NT2/D1 (cell line): ENCODE data around the gene TMEM182.

Source experiments
- DNase-seq: peaks from one replicate; pipeline ENCODE4 v3.0.0-alpha.2; 2011; ENCODE audit warnings: low read depth, low spot score
- H3K27me3 ChIP-seq: 2 replicates; pipeline ENCODE4 v1.6.0; 2011; ENCODE audit warnings: mild to moderate bottlenecking; ENCODE audit not compliant: insufficient read length, insufficient read depth
- H3K36me3 ChIP-seq: 2 replicates; pipeline ENCODE4 v1.6.1; 2011; ENCODE audit warnings: mild to moderate bottlenecking, low read length, mixed read lengths; ENCODE audit not compliant: insufficient read depth, insufficient read length
- H3K4me1 ChIP-seq: 2 replicates; pipeline ENCODE4 v1.5.1; 2011; ENCODE audit not compliant: insufficient read depth, insufficient read length
- H3K4me3 ChIP-seq: 2 replicates; pipeline ENCODE4 v1.5.1; 2011; ENCODE audit warnings: low read depth; ENCODE audit not compliant: insufficient read length
- H3K9ac ChIP-seq: 2 replicates; pipeline ENCODE4 v1.6.0; 2011; ENCODE audit warnings: low read depth; ENCODE audit not compliant: insufficient read length
- H3K9me3 ChIP-seq: 2 replicates; pipeline ENCODE4 v1.5.1; 2011; ENCODE audit warnings: mild to moderate bottlenecking, low read length; ENCODE audit not compliant: insufficient read depth
- SUZ12 ChIP-seq: IDR thresholded peaks from 2 replicates; pipeline ENCODE4 v1.6.1; 2011; ENCODE audit not compliant: insufficient read length, insufficient read depth; ENCODE audit errors: extremely low read depth
- YY1 ChIP-seq: IDR thresholded peaks from 2 replicates; pipeline ENCODE4 v1.6.1; 2011; ENCODE audit not compliant: insufficient read length, insufficient read depth
- ZNF274 ChIP-seq: IDR thresholded peaks from 2 replicates; pipeline ENCODE4 v1.6.1; 2011; ENCODE audit warnings: mild to moderate bottlenecking, low read depth, low read length

TMEM182 gene

GRCh38 chr2:102753563-102754159 is 8.2 kb upstream of the TMEM182 start:
- TF ChIP-seq ZNF274: no peak
- no peak for TF ChIP-seq SUZ12
- no peak for TF ChIP-seq YY1
- H3K36me3 ChIP-seq: no peaks in the 10 kb centered on the region
- H3K9me3 ChIP-seq: no peaks in the 10 kb centered on the region
- no peak overlapping the region for H3K9ac ChIP-seq
- no peaks in the 10 kb centered on the region for H3K4me1 ChIP-seq
- no peak for DNase-seq
- H3K27me3 ChIP-seq: no peaks in the 10 kb centered on the region
- H3K4me3 ChIP-seq: no peak overlapping the region

GRCh38 chr2:102754456-102755145 is 7.2 kb upstream of the TMEM182 start:
- Histone ChIP-seq H3K9me3 (no peaks in the 10 kb centered on the region), H3K36me3 (no peaks in the 10 kb centered on the region), H3K9ac (no peak overlapping the region), H3K4me3 (no peak overlapping the region), H3K4me1 (no peaks in the 10 kb centered on the region), H3K27me3 (no peaks in the 10 kb centered on the region)
- TF ChIP-seq SUZ12: no peak
- TF ChIP-seq ZNF274: no peak
- TF ChIP-seq YY1: no peak
- DNase-seq: no peak

DNA sequence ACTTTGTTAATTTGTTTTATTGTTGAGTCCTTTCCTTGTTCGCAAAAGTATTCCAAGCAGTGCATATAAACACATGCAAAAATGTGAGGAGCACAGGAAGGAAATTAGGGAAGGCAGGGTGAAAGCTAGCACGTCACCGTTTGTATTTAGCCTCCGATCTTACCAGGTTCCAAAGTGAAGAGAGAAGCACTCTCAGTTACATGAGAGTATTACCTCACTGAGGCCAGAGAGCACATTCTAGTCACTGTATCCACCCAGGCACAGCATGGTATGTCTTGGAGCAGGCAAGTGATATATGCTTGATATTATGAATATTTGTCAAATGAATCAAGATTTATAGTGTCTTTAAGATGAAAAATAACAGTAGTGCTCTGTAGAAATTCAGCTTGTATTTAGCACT is 6.5 kb upstream of the TMEM182 start:
- DNase-seq: no peak
- no peaks in the 10 kb centered on the region for H3K36me3 ChIP-seq
- no peak overlapping the region for H3K4me3 ChIP-seq
- no peaks in the 10 kb centered on the region for H3K27me3 ChIP-seq
- H3K9ac ChIP-seq: no peak overlapping the region
- H3K9me3 ChIP-seq: no peaks in the 10 kb centered on the region
- no peak for TF ChIP-seq SUZ12
- no peak for TF ChIP-seq YY1
- TF ChIP-seq ZNF274: no peak
- no peaks in the 10 kb centered on the region for H3K4me1 ChIP-seq

DNA sequence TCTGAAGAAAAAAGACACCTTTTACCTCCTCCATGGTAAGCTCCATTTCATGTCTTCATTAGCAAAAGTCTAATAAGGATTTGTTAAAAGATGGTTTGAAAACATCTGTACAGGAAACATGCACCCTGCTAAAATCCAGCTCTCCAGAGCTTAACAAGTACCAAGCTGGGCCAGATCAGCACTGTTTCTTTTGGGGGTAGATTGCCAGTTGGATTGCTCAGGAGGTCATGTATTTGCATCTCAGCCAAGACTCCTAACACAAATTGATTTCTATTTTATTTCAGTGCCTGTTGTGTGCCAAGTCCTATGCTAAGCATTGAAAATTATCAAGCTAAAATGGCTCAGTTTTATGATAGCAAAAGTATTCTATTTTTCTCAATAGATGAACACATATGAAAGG is 3.4 kb upstream of the TMEM182 start:
- H3K9me3 ChIP-seq: no peaks in the 10 kb centered on the region
- no peak for DNase-seq
- no peak overlapping the region for H3K9ac ChIP-seq
- no peaks in the 10 kb centered on the region for H3K4me1 ChIP-seq
- H3K36me3 ChIP-seq: no peaks in the 10 kb centered on the region
- H3K4me3 ChIP-seq: no peak overlapping the region
- H3K27me3 ChIP-seq: no peaks in the 10 kb centered on the region
- TF ChIP-seq YY1: no peak
- no peak for TF ChIP-seq SUZ12
- TF ChIP-seq ZNF274: no peak

DNA sequence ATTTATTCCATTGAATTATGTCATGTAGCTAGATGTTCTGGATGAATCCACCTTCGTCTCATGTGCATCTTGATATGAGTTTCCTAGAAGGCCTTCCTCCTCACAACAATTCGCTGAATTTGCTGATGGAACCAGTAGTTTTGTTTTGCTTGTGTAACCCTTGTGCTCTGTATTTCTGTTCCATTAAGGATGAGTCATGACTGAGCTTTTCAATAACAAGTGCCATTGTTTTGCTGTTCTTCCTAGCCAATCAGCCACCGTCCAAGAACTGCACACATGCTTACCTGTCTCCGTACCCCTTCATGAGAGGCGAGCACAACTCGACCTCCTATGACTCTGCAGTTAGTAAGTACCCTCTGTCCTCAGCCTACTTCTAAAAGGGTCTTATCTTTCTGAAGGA is 2.3 kb downstream of the TMEM182 start:
- Histone ChIP-seq H3K36me3 (peaks cover 6% of the 10 kb centered on the region), H3K4me1 (no peaks in the 10 kb centered on the region), H3K9me3 (no peaks in the 10 kb centered on the region), H3K4me3 (no peak overlapping the region), H3K27me3 (no peaks in the 10 kb centered on the region), H3K9ac (no peak overlapping the region)
- DNase-seq: no peak
- TF ChIP-seq SUZ12 (no peak), YY1 (no peak), ZNF274 (no peak)

DNA sequence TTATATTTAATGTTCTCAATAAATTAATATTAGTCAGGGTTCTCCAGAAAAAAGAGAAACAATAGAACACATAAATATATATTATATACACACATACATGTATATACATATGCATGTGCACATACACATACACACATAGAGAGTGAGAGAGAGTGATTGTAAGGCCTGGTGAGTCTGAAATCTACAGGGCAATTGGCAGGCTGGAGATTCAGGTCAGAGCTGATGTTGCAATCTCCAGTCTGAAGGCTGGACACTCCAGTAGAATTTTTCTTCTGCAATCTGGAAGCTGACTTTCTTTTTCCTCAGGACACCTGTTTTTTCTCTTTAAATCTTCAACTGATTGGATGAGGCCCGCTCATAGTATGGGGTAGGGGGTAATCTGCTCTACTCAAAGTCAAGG is 3.2 kb downstream of the TMEM182 start:
- peaks cover 6% of the 10 kb centered on the region for H3K36me3 ChIP-seq
- DNase-seq: no peak
- H3K4me3 ChIP-seq: no peak overlapping the region
- TF ChIP-seq ZNF274: no peak
- TF ChIP-seq YY1: no peak
- no peak for TF ChIP-seq SUZ12
- H3K4me1 ChIP-seq: no peaks in the 10 kb centered on the region
- H3K27me3 ChIP-seq: no peaks in the 10 kb centered on the region
- H3K9ac ChIP-seq: no peak overlapping the region
- no peaks in the 10 kb centered on the region for H3K9me3 ChIP-seq

DNA sequence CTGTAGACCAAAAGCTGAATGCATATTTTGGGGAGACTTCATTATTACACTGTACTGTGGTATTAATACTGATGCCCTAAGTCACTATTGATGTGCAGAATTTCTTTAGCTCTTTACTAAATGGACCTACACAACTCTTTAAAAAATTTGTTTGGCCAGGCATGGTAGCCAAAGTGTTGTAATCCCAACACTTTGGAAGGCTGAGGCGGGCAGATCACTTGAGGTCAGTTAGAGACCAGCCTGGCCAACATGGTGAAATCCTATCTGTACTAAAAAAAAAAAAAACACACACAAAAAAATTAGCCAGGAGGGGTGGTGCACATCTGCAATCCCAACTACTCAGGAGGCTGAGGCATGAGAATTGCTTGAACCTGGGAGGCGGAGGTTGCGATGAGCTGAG is 6.4 kb downstream of the TMEM182 start:
- Histone ChIP-seq H3K4me1 (no peaks in the 10 kb centered on the region), H3K27me3 (no peaks in the 10 kb centered on the region), H3K9me3 (no peaks in the 10 kb centered on the region), H3K4me3 (no peak overlapping the region), H3K36me3 (peaks cover 6% of the 10 kb centered on the region), H3K9ac (no peak overlapping the region)
- no peak for DNase-seq
- TF ChIP-seq ZNF274 (no peak), SUZ12 (no peak), YY1 (no peak)

DNA sequence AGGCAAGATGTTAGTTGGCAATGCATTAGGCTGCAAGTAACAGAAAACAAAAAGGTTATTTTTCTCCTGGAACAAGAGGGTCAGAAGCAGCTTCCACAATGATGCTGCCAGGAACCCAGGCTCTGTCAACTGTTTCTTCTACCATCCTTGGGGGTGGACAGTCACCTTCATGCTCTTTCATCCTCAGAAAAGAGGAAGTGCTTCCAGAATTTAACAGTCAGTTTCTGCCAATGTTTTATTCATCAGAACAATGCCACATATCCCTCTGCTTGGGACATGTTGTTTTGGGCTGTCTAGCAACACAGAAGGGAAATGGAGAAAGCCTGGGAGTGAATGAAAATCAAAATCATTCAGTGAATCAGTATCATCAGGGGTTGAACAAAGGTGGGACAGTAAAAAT is 7.1 kb downstream of the TMEM182 start:
- no peaks in the 10 kb centered on the region for H3K9me3 ChIP-seq
- peaks cover 6% of the 10 kb centered on the region for H3K36me3 ChIP-seq
- no peaks in the 10 kb centered on the region for H3K4me1 ChIP-seq
- no peak overlapping the region for H3K4me3 ChIP-seq
- no peaks in the 10 kb centered on the region for H3K27me3 ChIP-seq
- H3K9ac ChIP-seq: no peak overlapping the region
- DNase-seq: no peak
- no peak for TF ChIP-seq ZNF274
